Spleen (tissue), 11 donors: ENCODE results near the gene TAGLN2. TPM values are rescaled to one million over a fixed set of nuclear protein-coding genes. Genes with fewer than 3 reads are reported as not detected.

Source experiments
- DNase-seq: peaks from one replicate; pipeline ENCODE4 v3.0.0-alpha.2; 2020
- H3K27ac ChIP-seq, 8 donors: fragments of 200-600 bp; sonication (generic) in 7 of 8; 1 replicate in 4 of 8; 2 replicates in 4 of 8; pipeline versions ENCODE4 v1.5.0 to v1.8.0; 2016 to 2021; ENCODE audit warnings: inconsistent platforms in 4 of 8, mild to moderate bottlenecking in 4 of 8, moderate library complexity in 1 of 8
- H3K27me3 ChIP-seq, 7 donors: fragments of 200-600 bp; sonication (generic) in 6 of 7; replicated peaks in 1 of 7; 1 replicate in 4 of 7; 2 replicates in 3 of 7; pipeline versions ENCODE4 v1.5.0 to v1.8.0; 2016 to 2021; ENCODE audit warnings: inconsistent platforms in 3 of 7, mild to moderate bottlenecking in 1 of 7
- H3K36me3 ChIP-seq, 6 donors: fragments of 200-600 bp; sonication (generic) in 5 of 6; 1 replicate in 4 of 6; 2 replicates in 2 of 6; pipeline versions ENCODE4 v1.5.0 to v1.8.0; 2016 to 2021; ENCODE audit warnings: inconsistent platforms in 2 of 6
- H3K4me1 ChIP-seq, 6 donors: fragments of 200-600 bp; sonication (generic) in 5 of 6; 1 replicate in 3 of 6; 2 replicates in 3 of 6; pipeline versions ENCODE4 v1.5.0 to v1.8.0; 2016 to 2021; ENCODE audit warnings: inconsistent platforms in 3 of 6
- H3K4me3 ChIP-seq, 8 donors: fragments of 200-600 bp; sonication (generic) in 7 of 8; 1 replicate in 4 of 8; 2 replicates in 4 of 8; pipeline versions ENCODE4 v1.5.0 to v1.8.0; 2016 to 2021; ENCODE audit warnings: inconsistent platforms in 4 of 8, mild to moderate bottlenecking in 4 of 8, moderate library complexity in 2 of 8
- H3K9me3 ChIP-seq, 8 donors: fragments of 200-600 bp; sonication (generic) in 7 of 8; 1 replicate in 4 of 8; 2 replicates in 4 of 8; pipeline versions ENCODE4 v1.5.0 to v1.8.0; 2016 to 2021; ENCODE audit warnings: inconsistent platforms in 4 of 8
- CTCF ChIP-seq, 11 experiments: fragments of 200-600 bp in 7 of 11; fragments of 450-650 bp in 4 of 11; sonication (generic) in 4 of 11; IDR thresholded peaks in 8 of 11; conservative IDR thresholded peaks in 3 of 11; 1 replicate in 7 of 11; 2 replicates in 4 of 11; pipeline versions ENCODE4 v1.4.0 to v1.8.0; 2016 to 2021; ENCODE audit warnings: antibody characterized with exemption in 11 of 11, inconsistent platforms in 4 of 11, mild to moderate bottlenecking in 1 of 11
- POLR2A ChIP-seq, 3 donors: fragments of 450-650 bp; IDR thresholded peaks; one replicate each; pipeline ENCODE4 v1.5.1; 2017; ENCODE audit warnings: antibody characterized with exemption in 3 of 3, mild to moderate bottlenecking in 1 of 3
- POLR2AphosphoS5 ChIP-seq, 3 donors: sonication (generic); formaldehyde crosslinking; IDR thresholded peaks; one replicate each; pipeline ENCODE4 v1.5.1; 2017; ENCODE audit warnings: antibody characterized with exemption in 3 of 3
- WGBS, 5 donors: extraction: QIAGEN DNeasy Blood & Tissue Kit in 3 of 5; methylation state at CpG; one replicate each; pipeline versions ENCODE4 v1.1.5 to v1.1.7; 2013 to 2018; 5-methylcytosine and 5-hydroxymethylcytosine counted together
- intact Hi-C: fragments of 100-400 bp; cut with DNase I; formaldehyde crosslinking; loops from one replicate; pipeline ENCODE4 v1.15.0; 2023; ENCODE audit warnings: low total_unique reads
- polyA plus RNA-seq, 3 donors: library from polyadenylated mRNA; stranded (reverse); fragments of 200-250 nt; gene quantifications; one replicate each; pipeline ENCODE4 v1.2.1, GENCODE V29; 2013
- total RNA-seq, 7 donors: library from RNA; depleted of rRNA in 3 of 7; stranded (reverse); fragments of >200 nt in 3 of 7; fragmentation: NEBNext Ultra II Directional in 4 of 7; extraction: Animal tissue kit (Norgen Biotek cat#: 25700) in 4 of 7; gene quantifications; one replicate each; pipeline versions ENCODE4 v1.1.0 to v1.2.1, GENCODE V29; 2016 to 2021
- donor health status: healthy with polysubstance abuse.
- donor health status: DM: no; HTN: no; CAD: no; lungs with moderate emphysema.
- donor health status: DM: no; HTN: no; CAD: no.
- donor health status: Bipolar disorder and iron deficiency.
- donor health status: healthy.
- donor health status: DM: no; HTN: no; CAD: no.
- donor health status: DM: yes; HTN: yes; CAD: no.

The TAGLN2 gene
- total and polyA plus RNA-seq, 10 donors, result 341 to 525 (median 411) TPM

GRCh38 chr1:159953536-159954515 is 28.5 kb upstream of the TAGLN2 start, which contains the start of gene SLAMF9:
TSS of gene SLAMF9 (minus strand) at chr1:159954237. CDS start at chr1:159954137, 100 bp downstream.
- 68 to 78% (median 75%) methylated on average over 11 of the region's 11 CpGs for WGBS, 5 donors
- H3K36me3 ChIP-seq, result no peaks in the 10 kb centered on the region
- intact Hi-C loops, result no loop called here
- H3K27me3 ChIP-seq, result peaks cover 0 to 31% (median 4%) of the 10 kb centered on the region in 7 donors
- peak; percentile 61 for DNase-seq
- TF ChIP-seq POLR2A (IDR thresholded peaks at IDR 0.05), result no peak
- TF ChIP-seq POLR2AphosphoS5 (IDR thresholded peaks at IDR 0.05), result peak in 1 of 3 donors; percentile 12
- H3K4me3 ChIP-seq, result no peak within 1 kb of the TSS
- no peak within 1 kb of the TSS for H3K27ac ChIP-seq
- H3K9me3 ChIP-seq, result no peaks in the 10 kb centered on the region
- H3K4me1 ChIP-seq, result no peaks in the 10 kb centered on the region

- Histone ChIP-seq H3K9me3 (no peaks in the 10 kb centered on the region), H3K36me3 (no peaks in the 10 kb centered on the region), H3K27ac (no peak overlapping the region), H3K27me3 (peaks cover 0 to 31% (median 4%) of the 10 kb centered on the region in 7 donors), H3K4me1 (no peaks in the 10 kb centered on the region), H3K4me3 (no peak overlapping the region)
- intact Hi-C loops, result no loop called here
- DNase-seq, result peak; percentile 29
- no peak for TF ChIP-seq POLR2A (IDR thresholded peaks at IDR 0.05)
- TF ChIP-seq CTCF (IDR thresholded peaks at IDR 0.05 in 8 of 11, conservative IDR thresholded peaks at IDR 0.05 in 3 of 11), result no peak
- TF ChIP-seq POLR2AphosphoS5 (IDR thresholded peaks at IDR 0.05), result no peak
- 82 to 93% (median 84%) methylated on average over 5 of the region's 5 CpGs for WGBS, 5 donors
These were observed 27.6 kb upstream of the TAGLN2 start for GRCh38 chr1:159952932-159953331.

DNA sequence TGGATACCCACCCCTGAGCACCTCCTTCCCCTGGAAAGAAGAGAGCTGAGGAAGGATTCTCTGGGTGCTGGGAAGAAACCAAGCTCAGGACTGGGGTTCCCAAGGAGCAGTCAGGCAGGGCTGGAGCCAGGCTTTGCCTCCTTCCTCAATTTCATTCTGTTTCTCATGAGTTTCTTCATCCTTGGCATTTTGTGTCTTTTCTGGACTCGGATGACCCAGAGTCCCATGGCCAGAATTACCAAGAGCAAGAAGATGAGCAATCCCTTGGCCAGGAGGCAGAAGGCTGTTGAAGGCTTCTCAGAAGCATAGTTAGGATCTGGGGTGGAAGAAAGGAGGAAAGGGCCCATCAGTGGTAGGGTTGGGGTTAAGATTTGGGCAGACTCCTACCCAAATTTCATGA is 26.2 kb upstream of the TAGLN2 start:
- intact Hi-C loops, result no loop called here
- no peak overlapping the region for H3K27ac ChIP-seq
- TF ChIP-seq POLR2A (IDR thresholded peaks at IDR 0.05) (no peak), POLR2AphosphoS5 (IDR thresholded peaks at IDR 0.05) (no peak), CTCF (IDR thresholded peaks at IDR 0.05 in 8 of 11, conservative IDR thresholded peaks at IDR 0.05 in 3 of 11) (no peak)
- no peaks in the 10 kb centered on the region for H3K4me1 ChIP-seq
- H3K36me3 ChIP-seq, result no peaks in the 10 kb centered on the region
- 82 to 93% (median 87%) methylated on average over 1 of the region's 1 CpG for WGBS, 5 donors
- H3K4me3 ChIP-seq, result no peak overlapping the region
- peak; percentile 15 for DNase-seq
- H3K9me3 ChIP-seq, result no peaks in the 10 kb centered on the region
- peaks cover 0 to 35% (median 4%) of the 10 kb centered on the region in 7 donors for H3K27me3 ChIP-seq

DNA sequence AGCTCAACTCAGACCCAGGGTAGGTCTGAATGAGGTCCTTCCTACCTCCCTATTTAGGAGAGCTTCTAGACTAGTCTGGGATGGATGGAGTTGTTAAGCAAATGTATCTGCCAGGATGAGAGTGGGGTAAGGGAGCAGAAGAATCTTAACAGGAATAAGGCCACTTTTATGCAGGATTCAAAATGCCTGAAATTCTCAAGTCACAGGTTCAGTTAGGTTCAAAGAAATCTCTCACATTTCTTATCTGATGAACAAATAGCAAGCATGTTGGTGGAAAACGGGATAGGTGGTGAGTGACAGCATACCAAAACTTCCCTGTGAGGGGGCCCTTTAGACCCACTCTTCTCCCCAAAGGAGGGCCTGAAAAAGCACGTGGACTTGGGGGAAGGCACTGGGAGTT is 25.7 kb upstream of the TAGLN2 start:
- DNase-seq, result no peak
- intact Hi-C loops, result no loop called here
- 51 to 85% (median 65%) methylated on average over 2 of the region's 2 CpGs for WGBS, 5 donors

More for the DNA sequence above, 25.7 kb upstream of the TAGLN2 start:
- H3K36me3 ChIP-seq, result no peaks in the 10 kb centered on the region
- H3K9me3 ChIP-seq, result no peaks in the 10 kb centered on the region
- TF ChIP-seq POLR2A (IDR thresholded peaks at IDR 0.05), result no peak
- TF ChIP-seq POLR2AphosphoS5 (IDR thresholded peaks at IDR 0.05), result no peak
- TF ChIP-seq CTCF (IDR thresholded peaks at IDR 0.05 in 8 of 11, conservative IDR thresholded peaks at IDR 0.05 in 3 of 11), result no peak
- H3K4me1 ChIP-seq, result peaks cover 0 to 2% (median 0%) of the 10 kb centered on the region in 6 donors
- peaks cover 0 to 40% (median 5%) of the 10 kb centered on the region in 7 donors for H3K27me3 ChIP-seq
- H3K4me3 ChIP-seq, result no peak overlapping the region
- no peak overlapping the region for H3K27ac ChIP-seq
